Muscle layer of colon (tissue), 2 donors: ENCODE data around the gene STRA6.

ENCODE experiments used
- H3K27ac ChIP-seq: one replicate; pipeline ENCODE4 v1.7.0; 2013; ENCODE audit warnings: low read depth, mild to moderate bottlenecking, low read length, moderate library complexity
- H3K27me3 ChIP-seq, 2 donors: one replicate each; pipeline ENCODE4 v1.7.0; 2013; ENCODE audit warnings: low read length in 2 of 2, mild to moderate bottlenecking in 2 of 2; ENCODE audit not compliant: insufficient read depth in 2 of 2, control insufficient read depth in 1 of 2
- H3K36me3 ChIP-seq: one replicate; pipeline ENCODE4 v1.7.0; 2013; ENCODE audit warnings: mild to moderate bottlenecking, low read length; ENCODE audit not compliant: insufficient read depth
- H3K4me1 ChIP-seq: one replicate; pipeline ENCODE4 v1.7.0; 2013; ENCODE audit warnings: mild to moderate bottlenecking, low read length; ENCODE audit not compliant: insufficient read depth
- H3K4me3 ChIP-seq, 2 donors: one replicate each; pipeline ENCODE4 v1.7.0; 2013; ENCODE audit warnings: low read length in 2 of 2, low read depth in 1 of 2, mild to moderate bottlenecking in 1 of 2, moderate library complexity in 1 of 2
- H3K9ac ChIP-seq: one replicate; pipeline ENCODE4 v1.7.0; 2013; ENCODE audit warnings: low read length
- H3K9me3 ChIP-seq: one replicate; pipeline ENCODE4 v1.7.0; 2013; ENCODE audit warnings: mild to moderate bottlenecking, low read length
- donor health status: abdominal sarcoma.
- donor health status: Adenocarcinoma of cecum.

Gene STRA6

GRCh38 chr15:74185710-74186348 is 16.8 kb downstream of the STRA6 start:
- H3K4me3 ChIP-seq, result no peak overlapping the region
- no peaks in the 10 kb centered on the region for H3K9me3 ChIP-seq
- H3K4me1 ChIP-seq, result no peaks in the 10 kb centered on the region
- no peaks in the 10 kb centered on the region for H3K27me3 ChIP-seq
- no peak overlapping the region for H3K27ac ChIP-seq
- H3K36me3 ChIP-seq, result no peaks in the 10 kb centered on the region
- H3K9ac ChIP-seq, result no peak overlapping the region

- peaks cover 11% of the 10 kb centered on the region for H3K4me1 ChIP-seq
- H3K27ac ChIP-seq, result no peak overlapping the region
- no peak overlapping the region for H3K4me3 ChIP-seq
- H3K36me3 ChIP-seq, result no peaks in the 10 kb centered on the region
- no peaks in the 10 kb centered on the region for H3K9me3 ChIP-seq
- H3K9ac ChIP-seq, result no peak overlapping the region
- no peaks in the 10 kb centered on the region for H3K27me3 ChIP-seq
These were observed 17.9 kb downstream of the STRA6 start for GRCh38 chr15:74184582-74185091.

GRCh38 chr15:74182131-74182530 is 20.5 kb downstream of the STRA6 start:
- Histone ChIP-seq H3K4me1 (peaks cover 21% of the 10 kb centered on the region), H3K27ac (no peak overlapping the region), H3K9ac (no peak overlapping the region), H3K36me3 (no peaks in the 10 kb centered on the region), H3K27me3 (no peaks in the 10 kb centered on the region), H3K4me3 (no peak overlapping the region), H3K9me3 (no peaks in the 10 kb centered on the region)

- H3K4me1 ChIP-seq, result peaks cover 27% of the 10 kb centered on the region
These were observed 21.5 kb downstream of the STRA6 start for GRCh38 chr15:74180881-74181602.

GRCh38 chr15:74179983-74180880 is 22.4 kb downstream of the STRA6 start:
- H3K9ac ChIP-seq, result no peak overlapping the region
- no peaks in the 10 kb centered on the region for H3K36me3 ChIP-seq
- H3K27me3 ChIP-seq, result no peaks in the 10 kb centered on the region
- H3K4me1 ChIP-seq, result peaks cover 33% of the 10 kb centered on the region
- H3K9me3 ChIP-seq, result no peaks in the 10 kb centered on the region
- no peak overlapping the region for H3K4me3 ChIP-seq
- no peak overlapping the region for H3K27ac ChIP-seq

More at GRCh38 chr15:74180881-74181602, 21.5 kb downstream of the STRA6 start:
- Histone ChIP-seq H3K27me3 (no peaks in the 10 kb centered on the region), H3K4me3 (no peak overlapping the region), H3K9ac (no peak overlapping the region), H3K36me3 (no peaks in the 10 kb centered on the region), H3K27ac (no peak overlapping the region), H3K9me3 (no peaks in the 10 kb centered on the region)

GRCh38 chr15:74179101-74179841 is 23.3 kb downstream of the STRA6 start:
- no peaks in the 10 kb centered on the region for H3K27me3 ChIP-seq
- no peak overlapping the region for H3K9ac ChIP-seq
- H3K4me1 ChIP-seq, result peaks cover 35% of the 10 kb centered on the region
- no peaks in the 10 kb centered on the region for H3K9me3 ChIP-seq
- H3K4me3 ChIP-seq, result no peak overlapping the region
- no peak overlapping the region for H3K27ac ChIP-seq
- H3K36me3 ChIP-seq, result no peaks in the 10 kb centered on the region

- H3K27ac ChIP-seq, result no peak overlapping the region
These were observed 24.1 kb downstream of the STRA6 start for GRCh38 chr15:74178326-74179100.

GRCh38 chr15:74176262-74177214 is 26.0 kb downstream of the STRA6 start:
- Histone ChIP-seq H3K27ac (no peak overlapping the region), H3K27me3 (no peaks in the 10 kb centered on the region), H3K9me3 (no peaks in the 10 kb centered on the region), H3K9ac (no peak overlapping the region), H3K4me3 (no peak overlapping the region), H3K4me1 (peaks cover 55% of the 10 kb centered on the region), H3K36me3 (no peaks in the 10 kb centered on the region)

More at GRCh38 chr15:74178326-74179100, 24.1 kb downstream of the STRA6 start:
- peaks cover 40% of the 10 kb centered on the region for H3K4me1 ChIP-seq
- H3K9ac ChIP-seq, result no peak overlapping the region
- H3K9me3 ChIP-seq, result no peaks in the 10 kb centered on the region
- no peak overlapping the region for H3K4me3 ChIP-seq
- H3K36me3 ChIP-seq, result no peaks in the 10 kb centered on the region
- H3K27me3 ChIP-seq, result no peaks in the 10 kb centered on the region

- Histone ChIP-seq H3K36me3 (no peaks in the 10 kb centered on the region), H3K9me3 (no peaks in the 10 kb centered on the region), H3K4me1 (peaks cover 53% of the 10 kb centered on the region), H3K4me3 (peak overlapping the region in 1 of 2 donors; percentile 35), H3K27ac (no peak overlapping the region), H3K27me3 (no peaks in the 10 kb centered on the region), H3K9ac (no peak overlapping the region)
These were observed 27.1 kb downstream of the STRA6 start for GRCh38 chr15:74175271-74176191.
